Stimulated activated CD4-positive, alpha-beta T cell treated with anti-CD3 and anti-CD28 coated beads, TNF-alpha, amount 100 ng/mL, for 24 hours (primary cell): ENCODE measurements around the gene SYNPO.

Source experiments
- DNase-seq, 3 experiments: peaks; one replicate each; pipeline ENCODE4 v3.0.0-alpha.2; 2020; ENCODE audit warnings: low read depth in 3 of 3

Gene SYNPO

GRCh38 chr5:150641006-150641570 is 628 bp downstream of the SYNPO start:
- DNase-seq = no peak

GRCh38 chr5:150641824-150642566 is 1.5 kb downstream of the SYNPO start:
- no peak for DNase-seq

GRCh38 chr5:150642567-150642927 is 2.1 kb downstream of the SYNPO start:
- DNase-seq = no peak

GRCh38 chr5:150642991-150643710 is 2.7 kb downstream of the SYNPO start:
- DNase-seq = no peak

- no peak for DNase-seq
Observed at GRCh38 chr5:150644058-150644457, 3.6 kb downstream of the SYNPO start.

- no peak for DNase-seq
Observed at GRCh38 chr5:150644514-150644913, 4.1 kb downstream of the SYNPO start.

GRCh38 chr5:150645070-150645700 is 4.7 kb downstream of the SYNPO start:
- DNase-seq = no peak

- no peak for DNase-seq
Observed at GRCh38 chr5:150647275-150648251, 7.1 kb downstream of the SYNPO start.

- no peak for DNase-seq
Observed at GRCh38 chr5:150648294-150649107, 8.0 kb downstream of the SYNPO start.

- no peak for DNase-seq
Observed at GRCh38 chr5:150649108-150650020, 8.9 kb downstream of the SYNPO start.

GRCh38 chr5:150650021-150651006 is 9.9 kb downstream of the SYNPO start:
- DNase-seq = no peak

- DNase-seq = no peak
Observed at GRCh38 chr5:150651382-150651781, 10.9 kb downstream of the SYNPO start.

GRCh38 chr5:150651924-150652671 is 11.6 kb downstream of the SYNPO start:
- DNase-seq = no peak

- no peak for DNase-seq
Observed at GRCh38 chr5:150653145-150653761, 12.8 kb downstream of the SYNPO start.

GRCh38 chr5:150653762-150654556 is 13.5 kb downstream of the SYNPO start:
- DNase-seq = no peak

GRCh38 chr5:150655221-150655620 is 14.8 kb downstream of the SYNPO start:
- DNase-seq = no peak
